HG03108 (cell line): ENCODE results near the gene BACH2.

Experiments used
- ATAC-seq: cut with Tn5 transposase; IDR thresholded peaks from one replicate; pipeline ENCODE4 v1.9.1; 2021; ENCODE audit warnings: moderate library complexity; ENCODE audit not compliant: unreplicated experiment

The BACH2 gene

DNA sequence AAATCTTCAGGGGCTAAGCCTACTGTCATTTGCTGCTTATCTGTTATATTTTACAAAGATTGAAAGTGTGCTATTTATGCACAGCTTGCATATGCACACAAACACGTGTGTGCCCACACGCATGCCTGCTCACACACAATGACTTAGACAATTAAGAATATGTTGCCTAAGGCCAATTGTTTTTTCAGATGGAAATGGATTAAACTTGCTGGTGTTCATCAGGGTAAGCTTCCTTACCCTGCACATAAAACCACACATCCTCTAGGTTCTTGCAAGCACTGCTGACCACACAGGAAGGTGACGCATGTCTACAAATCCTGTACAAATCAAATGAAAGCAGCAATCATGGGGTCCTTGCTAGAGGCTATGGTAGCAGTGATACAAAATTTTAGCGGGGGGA is 344.0 kb downstream of the BACH2 start:
- no peak for ATAC-seq

- ATAC-seq, result no peak
Measured at GRCh38 chr6:89952105-89952671, 344.5 kb downstream of the BACH2 start.

DNA sequence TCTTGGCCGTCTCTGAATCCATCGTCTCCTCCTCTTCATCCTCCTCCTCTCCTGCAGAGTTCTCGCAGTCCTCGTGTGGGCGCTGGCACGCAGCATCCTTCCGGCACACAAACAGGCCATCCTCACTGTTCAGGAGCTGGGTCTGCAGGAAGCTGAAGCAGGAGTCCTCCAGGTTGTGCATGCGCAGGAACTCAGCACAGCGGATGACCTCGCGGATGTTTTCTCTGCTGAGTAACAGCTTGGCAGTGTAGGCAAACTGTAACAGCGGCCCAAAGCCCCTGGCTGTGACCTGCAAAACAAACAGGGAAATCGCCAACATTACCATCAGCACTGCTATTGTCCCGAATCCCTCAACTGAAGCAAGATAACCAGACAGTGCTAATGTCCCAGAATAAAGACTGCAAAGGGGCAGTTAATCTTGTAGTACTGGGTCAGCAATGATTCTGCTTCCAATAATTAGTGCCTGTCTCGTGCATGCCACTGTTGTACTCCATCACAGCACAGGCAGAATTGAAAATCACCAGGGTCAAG is 345.0 kb downstream of the BACH2 start:
- no peak for ATAC-seq

GRCh38 chr6:89950879-89951391 is 345.7 kb downstream of the BACH2 start:
- no peak for ATAC-seq

DNA sequence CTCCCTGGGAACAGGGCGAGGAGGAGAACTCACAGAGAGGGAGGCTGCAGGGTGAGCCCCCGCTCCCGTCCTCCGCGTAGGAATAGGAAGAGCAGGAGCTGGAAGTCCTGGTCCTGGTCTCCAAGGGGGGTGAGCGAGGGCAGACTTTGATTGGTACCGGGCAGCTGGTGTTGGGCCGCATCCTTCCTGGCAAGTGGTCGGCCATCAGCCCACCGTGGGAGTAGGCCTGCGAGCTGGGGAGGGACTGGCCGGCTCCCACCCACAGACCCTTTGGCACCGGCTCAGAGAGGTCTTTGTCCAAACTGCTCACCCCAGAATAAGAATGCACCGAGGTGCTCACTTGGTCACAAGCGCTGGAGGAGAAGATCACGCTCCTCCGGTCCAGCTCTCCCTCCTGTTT is 346.2 kb downstream of the BACH2 start:
- ATAC-seq, result no peak

- no peak for ATAC-seq
Measured at GRCh38 chr6:89948876-89949275, 347.8 kb downstream of the BACH2 start.

DNA sequence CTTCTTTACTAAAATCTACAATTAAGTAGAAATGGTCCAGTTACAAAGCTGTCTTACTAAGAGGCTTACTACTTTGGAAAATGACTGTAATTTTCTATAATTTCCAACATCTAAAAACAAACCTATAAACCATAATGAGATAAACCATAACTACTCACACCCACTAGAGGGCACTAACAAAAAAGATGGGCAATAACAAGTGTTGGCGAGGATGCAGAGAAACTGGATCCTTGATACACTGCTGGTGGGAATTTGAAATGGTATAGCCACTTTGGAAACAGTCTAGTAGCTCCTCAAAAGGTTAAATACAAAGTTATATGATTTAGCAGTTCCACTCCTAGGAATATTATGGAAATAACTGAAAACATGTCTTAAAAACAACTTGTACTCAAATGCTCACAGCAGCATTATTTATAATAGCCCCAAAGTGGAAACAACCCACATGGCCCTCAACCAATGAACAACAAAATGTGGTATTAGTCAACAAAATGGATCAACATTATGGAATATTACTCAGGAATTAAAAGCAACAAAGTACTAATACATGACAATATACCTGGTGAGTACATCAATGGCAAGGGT is 351.7 kb downstream of the BACH2 start:
- no peak for ATAC-seq

DNA sequence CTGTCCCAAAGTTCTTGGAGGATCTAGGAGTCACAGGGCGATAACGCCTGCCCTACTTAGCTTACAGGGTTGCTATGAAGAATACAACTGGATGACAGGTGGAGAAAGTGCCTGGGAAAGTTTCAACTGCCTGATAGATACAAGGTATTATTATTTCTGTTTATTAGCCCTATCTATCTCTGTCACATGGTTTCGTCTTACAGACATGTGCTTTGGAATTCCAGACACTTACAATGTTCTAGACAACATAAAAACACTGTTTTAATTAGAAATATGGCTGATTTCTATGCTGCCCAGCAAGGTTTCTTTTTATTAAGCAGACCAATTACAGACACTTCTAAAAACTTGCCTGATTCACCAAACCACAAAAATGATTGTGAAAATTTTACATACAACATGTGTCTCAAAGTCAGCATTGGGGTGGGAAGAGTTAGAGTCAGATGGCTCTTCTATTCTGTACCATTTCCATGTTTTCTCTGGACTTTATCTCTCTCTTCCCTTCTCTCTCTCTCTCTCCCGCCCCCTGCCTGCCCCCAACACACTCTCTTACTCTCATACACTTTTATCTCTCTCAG is 352.4 kb downstream of the BACH2 start:
- no peak for ATAC-seq

DNA sequence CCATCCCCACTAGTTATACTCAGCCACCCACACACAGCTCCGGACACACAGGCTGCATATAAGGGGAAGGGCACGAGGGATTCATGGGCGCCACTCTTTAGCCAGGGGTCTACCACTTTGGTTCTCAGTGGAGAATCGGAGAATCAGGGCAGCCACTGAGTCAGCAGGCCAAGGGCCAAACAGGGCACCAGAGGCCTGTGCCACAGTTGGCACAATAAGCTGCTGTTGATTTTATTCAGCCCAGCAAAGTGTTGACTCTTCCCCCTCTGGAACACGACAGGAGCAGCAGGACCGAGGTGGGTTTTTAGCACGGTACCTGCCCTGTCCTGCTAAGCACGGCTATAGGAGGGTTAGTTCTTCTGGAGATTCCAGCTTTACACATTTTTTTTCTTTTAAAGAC is 354.0 kb downstream of the BACH2 start:
- ATAC-seq, result no peak

DNA sequence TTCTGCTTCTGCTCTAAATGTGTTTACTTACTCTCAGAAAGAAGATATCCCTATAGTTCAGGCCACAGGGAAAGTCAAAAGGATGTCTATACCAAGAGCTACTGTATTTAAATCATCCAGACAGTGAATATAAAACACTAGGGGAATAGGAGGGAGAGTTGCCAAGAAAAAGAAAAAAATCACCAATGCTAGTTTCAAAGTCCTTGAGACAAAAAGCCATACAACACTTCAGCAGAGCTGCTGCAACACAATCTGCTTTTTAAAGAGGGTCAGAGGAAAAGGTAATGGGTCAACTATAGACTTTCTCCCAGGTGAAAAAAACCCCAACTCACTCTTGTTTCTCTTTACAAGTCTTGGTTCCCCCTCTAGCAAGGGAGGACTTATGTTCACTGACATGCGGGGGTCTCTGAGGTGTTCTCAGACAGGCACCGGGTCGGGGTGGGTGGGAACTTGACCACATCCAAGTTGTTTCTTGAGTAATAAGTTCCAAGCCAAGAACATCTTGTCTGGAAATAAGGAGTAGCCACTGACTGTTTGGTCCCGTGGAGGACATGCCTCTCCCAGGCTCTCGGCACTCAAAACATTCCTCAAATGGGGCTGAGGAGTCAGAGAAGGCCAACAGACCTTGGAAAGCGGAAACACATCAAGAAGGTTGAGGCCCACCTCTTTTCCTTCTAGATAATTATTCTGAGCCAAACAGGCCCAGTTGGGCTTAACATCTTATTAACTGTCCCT is 354.7 kb downstream of the BACH2 start:
- no peak for ATAC-seq

DNA sequence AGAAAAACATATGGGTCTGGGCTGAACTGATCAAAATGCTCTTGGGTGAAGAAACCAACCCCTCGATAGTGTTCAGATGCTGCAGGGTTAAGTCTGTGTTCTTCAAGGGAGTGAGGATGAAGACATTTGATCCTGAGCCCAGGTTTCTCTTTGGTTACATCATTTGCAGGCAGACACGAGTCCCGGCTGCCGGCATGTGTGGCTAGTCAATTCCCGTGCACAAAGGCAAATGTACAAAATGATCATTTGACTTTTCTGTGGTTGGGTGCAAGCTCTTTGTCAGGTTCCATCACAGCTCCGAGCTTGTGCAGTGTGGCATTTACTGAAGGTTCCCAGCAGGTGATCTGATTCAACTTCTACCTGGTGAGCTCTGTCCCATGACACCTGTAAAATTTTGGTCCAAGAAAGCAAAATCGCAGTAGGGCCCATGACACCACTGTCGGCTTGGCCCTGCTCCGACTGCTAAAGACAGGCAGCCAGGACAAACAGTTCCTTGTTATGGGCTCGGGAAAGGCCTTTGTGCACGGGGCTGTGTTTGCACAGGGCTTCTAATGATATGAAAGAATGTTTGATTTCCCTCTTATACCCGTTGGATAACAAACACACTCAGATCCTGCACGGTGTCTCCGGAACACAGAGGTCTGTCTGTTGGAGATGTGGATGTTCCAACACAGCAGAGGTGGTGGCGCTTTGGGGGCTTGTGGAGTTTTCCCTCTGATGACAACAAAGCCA is 355.4 kb downstream of the BACH2 start:
- ATAC-seq, result no peak

- peak; percentile 52 for ATAC-seq
Measured at GRCh38 chr6:89940225-89941027, 356.2 kb downstream of the BACH2 start.

DNA sequence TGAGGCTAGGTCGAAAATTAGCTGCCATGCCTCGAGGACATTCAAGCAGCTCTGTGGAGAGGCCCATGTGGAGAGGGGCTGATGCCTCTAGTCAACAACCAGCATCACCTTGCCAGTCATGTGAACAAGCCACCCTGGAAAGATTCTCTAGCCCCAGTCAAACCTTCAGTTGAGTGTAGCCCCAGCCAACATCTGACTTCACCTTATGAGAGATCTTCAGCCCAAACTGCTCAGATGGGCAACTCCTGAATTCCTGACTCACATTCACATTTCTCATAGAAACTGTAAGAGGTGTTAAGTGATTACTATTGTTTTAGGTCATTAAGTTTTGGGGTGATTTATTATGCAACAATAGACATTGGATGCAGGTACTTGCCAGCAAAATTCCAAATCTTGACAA is 357.5 kb downstream of the BACH2 start:
- no peak for ATAC-seq

GRCh38 chr6:89938014-89938413 is 358.6 kb downstream of the BACH2 start:
- ATAC-seq, result no peak

- no peak for ATAC-seq
Measured at GRCh38 chr6:89936177-89936576, 360.5 kb downstream of the BACH2 start.

DNA sequence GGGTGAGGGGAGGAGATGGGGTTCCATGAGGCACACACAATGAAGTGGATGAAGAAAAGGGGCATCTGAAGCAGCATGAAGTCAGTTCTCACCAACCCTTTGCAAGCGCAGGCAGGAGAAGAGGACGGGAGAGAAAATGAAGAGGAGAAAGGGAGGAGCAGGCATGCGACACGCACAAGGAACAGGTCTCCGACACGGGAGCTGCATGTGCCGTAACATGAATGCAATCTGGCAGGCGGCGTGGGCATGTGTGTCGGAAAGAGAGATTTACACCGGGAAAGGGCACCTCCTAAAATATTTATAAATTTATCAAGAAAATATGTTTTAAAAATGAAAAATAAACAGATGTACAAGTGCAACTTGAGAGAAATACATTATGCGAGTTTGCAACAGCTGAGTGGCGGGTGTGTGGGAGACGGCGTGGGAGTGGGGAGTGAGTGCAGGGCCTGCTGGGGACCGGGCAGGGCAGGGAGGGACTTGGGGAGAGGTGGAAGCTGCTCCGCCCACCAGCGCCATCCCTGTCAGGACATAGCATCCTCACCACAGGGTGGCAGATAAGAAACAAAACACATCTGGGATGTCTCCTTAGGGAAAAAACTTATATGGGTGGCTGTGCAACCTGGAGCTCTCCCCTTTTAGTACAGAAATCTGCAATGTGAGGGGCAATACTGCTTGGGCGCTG is 361.8 kb downstream of the BACH2 start:
- no peak for ATAC-seq

DNA sequence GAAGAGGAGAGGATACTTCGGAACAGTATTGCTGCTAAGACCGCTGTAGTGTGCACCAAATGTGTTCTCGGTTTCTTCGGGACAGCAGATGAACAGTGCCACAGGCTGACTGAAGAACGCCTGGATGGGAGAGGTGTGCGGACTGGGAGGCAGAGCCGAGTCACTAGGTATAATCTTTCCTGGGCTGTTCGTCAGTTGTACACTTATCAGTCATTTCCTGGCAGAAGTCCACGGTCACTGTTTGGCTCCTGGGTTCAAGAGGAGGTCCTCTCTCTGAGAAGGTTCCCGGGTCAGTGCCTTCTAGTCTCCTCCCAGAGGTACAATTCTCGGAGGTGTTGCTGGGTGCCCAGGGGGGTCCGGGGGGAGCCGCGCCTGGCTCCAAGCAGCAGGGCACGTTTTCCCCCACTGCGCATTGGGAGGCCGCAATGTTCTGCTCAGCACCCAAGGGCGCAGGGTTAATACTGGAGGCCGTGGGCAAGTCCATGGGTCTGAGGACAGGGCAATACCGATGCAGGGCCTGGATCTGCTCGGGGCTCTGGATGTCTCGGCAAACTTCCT is 364.3 kb downstream of the BACH2 start:
- ATAC-seq, result no peak

- ATAC-seq, result no peak
Measured at GRCh38 chr6:89930789-89931188, 365.9 kb downstream of the BACH2 start.

GRCh38 chr6:89928604-89929003 is 368.0 kb downstream of the BACH2 start:
- no peak for ATAC-seq
